Gastroesophageal sphincter (tissue), 3 donors: Measurements from ENCODE around the gene C12orf57.

Experiments used
- CTCF ChIP-seq, 4 experiments: fragments of 200-600 bp in 2 of 4; fragments of 450-650 bp in 2 of 4; sonication (generic) in 1 of 4; IDR thresholded peaks; one replicate each; pipeline ENCODE4 v1.5.1; 2017 to 2019; ENCODE audit warnings: antibody characterized with exemption in 4 of 4, mild to moderate bottlenecking in 2 of 4, moderate library complexity in 2 of 4
- EP300 ChIP-seq: sonication (generic); formaldehyde crosslinking; IDR thresholded peaks from one replicate; pipeline ENCODE4 v1.6.1; 2017; ENCODE audit warnings: antibody characterized with exemption, mild to moderate bottlenecking
- POLR2A ChIP-seq, 2 donors: fragments of 450-650 bp; IDR thresholded peaks; one replicate each; pipeline ENCODE4 v1.6.1; 2017; ENCODE audit warnings: antibody characterized with exemption in 2 of 2, mild to moderate bottlenecking in 2 of 2, moderate library complexity in 1 of 2
- POLR2AphosphoS5 ChIP-seq: sonication (generic); formaldehyde crosslinking; IDR thresholded peaks from one replicate; pipeline ENCODE4 v1.6.1; 2017; ENCODE audit warnings: antibody characterized with exemption

DNA sequence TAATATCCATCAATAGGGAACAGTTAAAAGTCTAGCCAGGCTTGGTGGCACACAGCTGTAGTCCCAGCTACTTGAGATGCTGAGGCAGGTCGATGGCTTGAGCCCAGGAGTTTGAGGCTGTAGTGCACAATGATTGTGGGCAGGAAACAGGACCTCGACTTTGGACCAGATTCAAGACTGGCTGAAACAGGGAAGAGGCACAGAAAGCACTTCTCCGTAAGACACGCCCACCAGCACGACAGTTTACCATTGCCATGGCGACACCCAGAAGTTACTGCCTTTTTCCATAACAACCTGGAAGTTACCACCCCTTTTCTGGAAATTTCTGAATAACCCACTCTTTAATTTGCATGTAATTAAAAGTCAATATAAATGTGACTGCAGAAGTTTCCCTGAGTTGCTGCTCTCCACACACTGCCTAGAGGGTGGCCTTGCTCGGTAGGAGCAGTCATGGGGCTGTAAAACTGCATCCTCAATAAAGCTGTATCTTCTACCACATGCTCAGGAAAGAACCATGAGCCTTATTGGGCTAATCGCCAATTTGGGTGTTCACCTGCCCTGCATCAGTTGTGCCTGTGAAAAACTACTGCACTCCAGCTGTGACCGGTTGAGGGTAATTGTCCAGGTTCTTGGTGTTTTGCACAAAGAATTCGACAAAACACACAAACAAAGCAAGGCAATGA lies 43.8 kb upstream of the C12orf57 start:
- TF ChIP-seq CTCF (IDR thresholded peaks at IDR 0.05), result no peak
- no peak for TF ChIP-seq POLR2A (IDR thresholded peaks at IDR 0.05)
- TF ChIP-seq POLR2AphosphoS5, result no peak
- no peak for TF ChIP-seq EP300
